K562 (cell line): ENCODE results near the gene OSBPL1A. TPM values are rescaled to one million over a fixed set of nuclear protein-coding genes. Genes with fewer than 3 reads are reported as not detected.

Source experiments
- ATAC-seq: fragments of 200-7000 bp; cut with Tn5 transposase; 3 replicates; pipeline ENCODE4 v1.9.1; 2020; ENCODE audit warnings: moderate library complexity
- BruUV-seq: library from RNA; stranded (reverse); fragments of 400-500 nt; replicated peaks from 2 replicates; lab custom pipeline; 2021; lab: Mats Ljungman, UMichigan
- CTCF ChIA-PET: fragments of 300-600 bp; formaldehyde crosslinking; extraction: SDS; loops from one replicate; lab custom pipeline; 2021; ENCODE audit warnings: low intra/inter-chr PET ratio; lab: Yijun Ruan, JAX
- POLR2A ChIA-PET: fragments of 300-600, 350-650 bp; sonication (Branson Sonifier 250); formaldehyde crosslinking; extraction: SDS; loops from one replicate; lab custom pipeline; 2021; ENCODE audit warnings: antibody characterized with exemption, inconsistent platforms; lab: Yijun Ruan, JAX
- DNase-seq, 4 experiments: peaks; one replicate each; pipeline versions ENCODE4 v3.0.0 to v3.0.0-alpha.2; 2011 to 2018; ENCODE audit warnings: low spot score in 3 of 4, mixed read lengths in 3 of 4; ENCODE audit errors: extremely low read depth in 1 of 4
- FAIRE-seq: peaks from 2 replicates; lab custom pipeline; 2011; peaks lifted over from hg19 to GRCh38; lab: Jason Lieb, UNC
- H2AFZ ChIP-seq: 2 replicates; pipeline ENCODE4 v1.6.0; 2011; ENCODE audit warnings: low read depth, low read length, control low read depth, inconsistent platforms
- H3K27ac ChIP-seq: fragments of 200-600 bp; 3 replicates; pipeline ENCODE4 v1.8.0; 2011; ENCODE audit warnings: low read depth, mild to moderate bottlenecking, control low read depth, inconsistent platforms, low read length, moderate library complexity, mixed read lengths; ENCODE audit errors: extremely low read depth
- H3K27me3 ChIP-seq, 2 experiments: fragments of 300-600 bp in 1 of 2; 2 replicates in 1 of 2; 3 replicates in 1 of 2; pipeline versions ENCODE4 v1.6.0 to v1.8.0; 2011; ENCODE audit warnings: inconsistent platforms in 2 of 2, low read length in 2 of 2, mild to moderate bottlenecking in 1 of 2, mixed read lengths in 1 of 2, moderate library complexity in 1 of 2; ENCODE audit not compliant: control insufficient read depth in 2 of 2, insufficient read depth in 2 of 2
- H3K36me3 ChIP-seq: fragments of 300-600 bp; 3 replicates; pipeline ENCODE4 v1.8.0; 2011; ENCODE audit warnings: mild to moderate bottlenecking, low read length, inconsistent platforms; ENCODE audit not compliant: control insufficient read depth, insufficient read depth
- H3K4me1 ChIP-seq, 2 experiments: fragments of 200-600 bp in 1 of 2; replicated peaks in 1 of 2; 2 replicates in 1 of 2; 3 replicates in 1 of 2; pipeline versions ENCODE4 v1.5.1 to v1.8.0; 2011; ENCODE audit warnings: inconsistent platforms in 2 of 2, low read length in 2 of 2, mild to moderate bottlenecking in 1 of 2, mixed read lengths in 1 of 2, moderate library complexity in 1 of 2; ENCODE audit not compliant: control insufficient read depth in 2 of 2, insufficient read depth in 2 of 2
- H3K4me2 ChIP-seq: 2 replicates; pipeline ENCODE4 v1.6.1; 2011; ENCODE audit warnings: low read length, control low read depth, inconsistent platforms, mixed read lengths; ENCODE audit not compliant: insufficient read depth
- H3K4me3 ChIP-seq: fragments of 200-600 bp; sonication (generic), shearing (Covaris generic); 2 replicates; pipeline ENCODE4 v1.5.1; 2016; ENCODE audit warnings: control low read depth, inconsistent platforms
- H3K79me2 ChIP-seq: fragments of 200-600 bp; 3 replicates; pipeline ENCODE4 v1.8.0; 2011; ENCODE audit warnings: low read length, inconsistent platforms; ENCODE audit not compliant: control insufficient read depth, insufficient read depth
- H3K9ac ChIP-seq, 2 experiments: 2 replicates each; pipeline versions ENCODE4 v1.6.0 to v1.6.1; 2011; ENCODE audit warnings: low read depth in 2 of 2, low read length in 2 of 2, control low read depth in 1 of 2, inconsistent platforms in 1 of 2, mild to moderate bottlenecking in 1 of 2, mixed read lengths in 1 of 2; ENCODE audit not compliant: insufficient read depth in 1 of 2
- H3K9me1 ChIP-seq: one replicate; pipeline ENCODE4 v1.6.0; 2011; ENCODE audit warnings: inconsistent platforms, mild to moderate bottlenecking, low read length, moderate library complexity; ENCODE audit not compliant: control insufficient read depth, insufficient read depth
- H3K9me3 ChIP-seq: replicated peaks from 2 replicates; pipeline ENCODE4 v1.5.1; 2011; ENCODE audit warnings: low read depth, low read length, inconsistent platforms; ENCODE audit not compliant: control insufficient read depth, insufficient read depth
- H4K20me1 ChIP-seq: replicated peaks from 2 replicates; pipeline ENCODE4 v1.6.1; 2011; ENCODE audit warnings: low read length, inconsistent platforms, mixed read lengths; ENCODE audit not compliant: control insufficient read depth, insufficient read depth
- ATF2 ChIP-seq: sonication (generic); formaldehyde crosslinking; IDR thresholded peaks from 2 replicates; pipeline ENCODE4 v1.8.1; 2022; ENCODE audit warnings: missing genetic modification reagents
- BDP1 ChIP-seq: IDR thresholded peaks from 3 replicates; pipeline ENCODE4 v1.6.1; 2011; ENCODE audit not compliant: insufficient read length, insufficient read depth
- NCOA1 ChIP-seq: fragments of 450-650 bp; IDR thresholded peaks from 2 replicates; pipeline ENCODE4 v1.6.1; 2016; ENCODE audit warnings: low read depth
- WGBS: fragments of 100-300 bp; shearing (Covaris generic); methylation state at CpG from one replicate; pipeline ENCODE4 v1.1.6; 2016; ENCODE audit warnings: low coverage, mixed read lengths; ENCODE audit not compliant: insufficient coverage; ENCODE audit errors: missing lambda C conversion rate; 5-methylcytosine and 5-hydroxymethylcytosine counted together
- in situ Hi-C: fragments of 300-500 bp; cut with MboI; formaldehyde crosslinking; loops from 4 replicates; pipeline ENCODE4 v1.15.0; 2018; ENCODE audit warnings: inconsistent platforms, mixed read lengths
- intact Hi-C: fragments of 100-400 bp; cut with micrococcal nuclease; formaldehyde crosslinking; loops from 2 replicates; pipeline ENCODE4 v1.14.2; 2022
- polyA plus RNA-seq, 8 experiments: library from polyadenylated mRNA; depleted of rRNA in 4 of 8; stranded (reverse) in 5 of 8; unstranded in 3 of 8; fragments of >200 nt; fragmentation: Nextera tagmentation in 2 of 8; fragmentation: Illumina TruSeq in 1 of 8; extraction: Ambion mirVana in 2 of 8; extraction: Trizol in 1 of 8; gene quantifications; 2 replicates each; pipeline versions ENCODE4 v1.2.1 to v1.2.3, GENCODE V29; 2011 to 2014; ENCODE audit warnings: inconsistent platforms in 1 of 8, missing spikeins in 1 of 8
- total RNA-seq, 7 experiments: library from RNA; depleted of rRNA in 6 of 7; stranded (reverse); fragments of >200 nt in 6 of 7; fragmentation: Illumina TruSeq in 2 of 7; extraction: Trizol in 2 of 7; gene quantifications; 2 replicates each; pipeline versions ENCODE4 v1.2.1 to v1.2.3, GENCODE V29; 2011 to 2021; ENCODE audit warnings: low replicate concordance in 1 of 7

Gene OSBPL1A
- total and polyA plus RNA-seq, 9 of the 15 experiments (the other 6 are each of a cell fraction or from before 2014, with no cell fraction given): 0.40 to 0.49 TPM; not detected in 7

GRCh38 chr18:24403076-24403475, 5.5 kb upstream of the OSBPL1A start:
- no peak for ATAC-seq
- ChIA-PET CTCF (no interaction called here), POLR2A (no interaction called here)

More at GRCh38 chr18:24403076-24403475, 5.5 kb upstream of the OSBPL1A start:
- Histone ChIP-seq H3K27me3 (peaks cover 4 to 5% of the 10 kb centered on the region in 2 experiments; a peak in 4 of 5 replicates), H3K4me3 (no peak overlapping the region), H3K79me2 (no peaks in the 10 kb centered on the region), H3K9me3 (no peaks in the 10 kb centered on the region), H3K36me3 (no peaks in the 10 kb centered on the region), H4K20me1 (0 out of 2 replicates have a peak, but pooled peaks cover 4% of the 10 kb centered on the region), H3K4me2 (no peak overlapping the region), H3K4me1 (no peaks in the 10 kb centered on the region), H3K9ac (no peak overlapping the region), H3K9me1 (no peaks in the 10 kb centered on the region), H3K27ac (no peak overlapping the region), H2AFZ (no peak overlapping the region)
- in situ Hi-C loops: no loop called here
- FAIRE-seq: no peak
- TF ChIP-seq ATF2 (CRISPR knock-in tag) (no peak), NCOA1 (no peak), BDP1 (no peak)
- DNase-seq: no peak
- intact Hi-C loops: no loop called here
- BruUV-seq: no TSS peak
- WGBS: 1% methylated on average over 5 of the region's 5 CpGs
